HG03135 (cell line): ENCODE data around the gene DTNB.

ENCODE experiments used
- ATAC-seq: cut with Tn5 transposase; IDR thresholded peaks from one replicate; pipeline ENCODE4 v1.9.1; 2021; ENCODE audit warnings: mild to moderate bottlenecking, moderate library complexity; ENCODE audit not compliant: unreplicated experiment

DTNB gene

DNA sequence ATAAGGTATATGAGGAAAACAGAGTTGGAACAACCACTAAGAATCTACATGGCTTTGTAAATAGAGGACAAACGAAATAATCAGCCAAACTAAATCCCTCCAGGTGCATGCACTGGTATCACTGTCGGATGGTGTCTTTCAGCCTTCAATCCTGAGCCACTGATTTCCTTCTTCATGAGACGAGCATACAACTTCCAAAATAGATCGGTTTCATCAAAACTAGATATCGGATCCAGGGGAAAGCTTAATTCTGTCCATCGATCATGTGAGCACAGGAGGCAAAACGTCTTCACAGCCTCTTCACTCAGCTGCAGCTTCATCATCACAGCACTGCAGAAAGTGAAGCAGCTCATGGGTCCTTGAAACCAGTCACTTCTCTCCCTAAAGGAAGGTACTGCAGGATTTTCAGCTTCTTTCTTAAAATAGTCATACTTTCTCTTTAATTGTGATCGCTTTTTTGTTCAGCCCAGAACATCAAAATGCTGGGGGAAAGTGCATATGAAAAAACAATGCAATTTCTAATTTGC is 80.5 kb downstream of the DTNB start:
- ATAC-seq = no peak

DNA sequence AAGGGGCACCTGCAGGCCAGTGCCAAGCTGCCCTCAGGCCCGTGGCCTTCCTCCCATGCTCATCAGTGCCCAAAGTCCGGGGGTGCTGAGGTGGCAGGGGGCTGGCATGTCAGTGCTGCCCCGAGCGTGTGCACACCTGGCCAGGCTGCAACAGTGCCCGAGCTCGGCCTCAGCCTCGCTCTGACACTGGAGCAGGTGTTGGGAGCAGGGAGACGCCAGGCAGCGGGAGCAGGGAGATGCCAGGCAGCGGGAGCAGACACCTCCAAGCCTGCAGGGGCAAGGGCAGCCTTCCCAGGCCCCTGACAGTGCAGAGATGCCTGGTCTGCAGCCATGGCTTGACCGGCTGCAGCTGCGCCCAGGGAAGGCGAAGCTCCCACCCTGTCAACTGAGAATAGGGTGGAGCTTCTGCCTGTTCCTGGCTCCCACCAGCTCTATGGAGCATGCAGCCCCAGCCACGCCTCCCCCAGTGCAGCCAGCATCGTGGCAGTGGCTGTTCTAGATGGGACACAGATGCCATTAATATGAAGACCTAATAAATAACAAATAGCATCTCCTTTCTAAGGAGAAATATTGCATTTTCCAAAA is 82.4 kb downstream of the DTNB start:
- no peak for ATAC-seq

DNA sequence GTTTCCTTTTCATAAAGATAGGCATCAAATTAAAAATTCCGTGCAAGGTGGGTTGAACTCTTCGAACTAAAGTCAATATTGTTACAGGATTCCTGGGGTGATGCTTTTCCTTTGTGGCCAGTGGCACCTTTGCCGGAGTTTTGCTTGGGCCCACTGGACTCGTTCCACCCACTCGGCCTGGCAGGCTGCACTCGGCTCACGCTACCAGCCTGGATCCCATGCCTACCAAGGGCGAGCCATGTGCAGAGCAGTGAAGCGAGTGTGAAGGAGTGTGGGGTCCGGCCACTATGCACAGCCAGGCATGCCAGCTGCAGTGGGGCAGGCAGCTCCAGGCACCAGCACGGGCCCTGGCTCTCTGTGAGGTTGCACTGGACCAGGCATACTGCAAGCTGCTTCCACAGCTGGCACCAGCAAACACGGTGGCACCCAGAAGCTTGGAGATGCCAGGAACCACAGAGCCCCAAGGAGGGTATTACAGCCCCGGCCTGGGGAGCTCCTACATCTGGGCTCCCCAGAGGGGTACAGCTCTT is 83.6 kb downstream of the DTNB start:
- ATAC-seq = no peak

DNA sequence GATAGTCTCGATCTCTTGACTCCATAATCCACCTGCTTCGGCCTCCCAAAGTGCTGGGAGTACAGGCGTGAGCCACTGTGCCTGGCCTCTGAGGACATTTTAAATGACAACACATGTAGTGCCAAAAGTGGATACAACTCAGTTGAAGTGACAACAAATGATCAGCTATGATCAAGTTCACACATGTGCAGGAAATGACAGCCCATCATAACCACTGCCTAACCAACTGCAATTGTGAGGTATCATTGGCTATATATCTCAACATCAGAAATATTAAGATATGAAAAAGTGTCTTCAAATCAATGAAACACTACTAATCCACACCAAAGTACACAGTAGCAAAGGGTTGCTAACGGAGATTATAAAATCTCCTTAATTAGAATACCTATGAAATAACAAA is 84.8 kb downstream of the DTNB start:
- ATAC-seq = no peak

DNA sequence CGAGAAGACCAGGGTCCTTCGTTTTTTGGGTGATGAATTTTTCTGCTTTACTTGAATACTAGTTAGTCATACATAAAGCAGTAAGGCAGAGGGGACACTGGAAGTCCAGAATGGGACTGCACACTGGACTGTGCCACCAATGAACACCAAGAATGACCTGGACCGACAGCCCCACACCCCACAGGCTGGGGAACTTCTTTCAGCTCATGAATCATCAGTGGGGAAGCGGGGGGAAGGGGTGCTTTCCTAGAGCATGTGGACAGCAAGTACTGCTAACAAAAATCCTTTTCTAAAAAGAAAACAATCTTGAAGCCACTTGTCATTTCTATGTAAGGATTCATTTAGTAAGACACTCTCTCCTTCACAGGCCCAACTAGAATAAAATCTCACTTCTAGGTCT is 86.0 kb downstream of the DTNB start:
- no peak for ATAC-seq

DNA sequence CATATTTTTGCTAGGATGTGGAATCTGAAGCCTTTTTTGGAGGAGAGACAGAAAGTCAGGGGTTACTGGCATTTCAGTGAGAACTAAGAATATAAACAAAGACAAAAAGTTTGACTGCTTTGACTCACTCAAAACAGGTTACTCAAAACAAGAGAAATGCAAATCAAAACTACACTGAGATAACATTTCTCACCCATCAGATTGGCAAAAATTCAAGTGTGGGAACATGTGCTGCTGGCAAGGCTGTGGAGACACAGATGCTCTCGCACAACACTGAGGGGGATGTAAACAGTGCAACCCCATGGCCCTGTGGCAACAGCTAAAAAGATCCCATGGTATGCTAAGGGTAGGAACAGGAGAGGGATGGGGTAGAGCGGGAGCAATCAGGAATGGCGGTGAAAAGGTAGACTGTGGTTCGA is 86.6 kb downstream of the DTNB start:
- peak; percentile 64 for ATAC-seq

DNA sequence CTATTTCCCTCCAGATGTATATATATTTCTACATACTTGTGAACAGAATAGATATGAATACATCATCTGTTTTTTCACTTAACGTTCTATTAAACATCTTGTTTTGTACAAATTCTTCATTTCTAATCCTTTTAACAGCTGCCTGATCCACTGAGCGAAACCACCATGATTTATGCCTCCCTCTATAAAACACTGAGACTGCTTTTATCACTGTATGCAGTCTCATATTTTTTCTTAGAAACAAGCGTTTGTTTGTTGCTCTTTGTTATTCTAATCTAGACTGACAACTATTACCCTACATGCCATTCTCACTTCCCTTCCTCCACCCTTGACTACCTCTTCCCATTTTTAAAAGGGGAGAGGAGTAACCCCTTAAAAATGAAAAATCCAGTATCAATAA is 88.2 kb downstream of the DTNB start:
- no peak for ATAC-seq

DNA sequence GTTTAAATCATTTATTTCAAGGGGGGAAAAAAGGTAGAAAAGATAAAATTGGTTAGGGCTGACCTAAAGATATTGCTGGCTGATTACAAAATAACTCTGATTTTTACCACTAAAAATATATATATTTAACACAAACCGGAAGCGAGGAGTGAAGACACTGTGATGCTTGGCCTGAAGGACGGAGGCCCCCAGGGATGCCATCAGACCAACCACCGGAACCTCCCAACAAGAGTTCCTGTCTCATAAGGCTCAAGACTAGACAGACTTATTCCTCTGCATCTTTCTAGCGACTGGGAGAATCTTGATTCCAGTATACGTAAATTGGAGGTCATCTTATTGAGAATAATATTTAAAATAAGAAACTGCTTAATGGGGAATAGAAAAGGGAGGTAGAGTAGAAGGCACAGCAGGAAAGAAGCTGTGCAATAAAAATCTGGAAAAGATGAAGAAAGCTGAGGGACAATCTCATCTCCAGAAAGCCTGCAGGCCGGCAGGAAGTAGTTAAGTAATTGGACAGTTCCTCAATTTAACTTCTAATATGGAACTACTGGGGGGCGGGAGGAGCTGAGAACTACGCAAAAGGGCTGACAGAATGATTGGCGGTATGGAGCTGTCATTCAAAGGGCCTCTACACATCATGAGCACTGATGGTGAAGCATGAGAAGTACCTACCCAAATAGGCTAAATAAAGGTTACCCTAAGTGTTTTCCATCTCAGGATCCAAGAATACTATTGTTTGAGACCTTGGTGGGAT is 91.1 kb downstream of the DTNB start:
- no peak for ATAC-seq

DNA sequence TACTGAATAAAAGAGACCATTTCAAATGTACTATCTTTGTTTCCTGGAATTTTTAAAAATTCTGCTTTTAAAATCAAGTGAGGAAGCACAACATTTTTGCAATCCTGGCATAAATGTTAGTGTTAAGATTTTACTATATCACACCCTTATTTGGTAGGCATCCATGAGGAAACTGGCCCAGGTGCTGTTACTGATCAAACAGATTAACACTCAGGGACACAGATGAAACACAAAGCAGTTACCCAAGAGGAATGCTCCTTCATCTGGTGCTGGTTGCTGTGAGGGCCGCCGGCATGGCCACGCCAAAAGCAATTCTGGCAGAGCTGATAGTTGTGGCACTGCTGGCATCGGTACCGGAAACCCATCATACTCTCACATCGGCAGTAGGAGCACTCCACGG is 96.8 kb downstream of the DTNB start:
- ATAC-seq = no peak

DNA sequence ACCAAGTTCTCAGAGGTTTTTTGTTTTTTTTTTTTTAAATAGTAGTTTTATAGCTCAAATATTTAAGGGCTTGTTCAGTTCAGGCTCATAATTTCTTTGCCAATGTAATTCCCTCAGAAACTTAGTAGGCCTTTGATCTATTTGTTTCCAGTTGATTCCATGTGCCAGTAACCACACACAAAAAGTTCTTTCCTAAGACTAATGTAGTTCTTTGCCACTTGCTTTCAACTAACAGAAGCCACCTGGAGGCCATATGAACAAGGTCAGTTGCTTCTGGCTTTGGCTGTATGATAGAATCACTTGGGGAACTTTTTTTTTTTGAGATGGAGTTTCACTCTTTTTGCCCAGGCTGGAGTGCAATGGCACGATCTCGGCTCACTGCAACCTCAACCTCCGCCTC is 100.7 kb downstream of the DTNB start:
- no peak for ATAC-seq

DNA sequence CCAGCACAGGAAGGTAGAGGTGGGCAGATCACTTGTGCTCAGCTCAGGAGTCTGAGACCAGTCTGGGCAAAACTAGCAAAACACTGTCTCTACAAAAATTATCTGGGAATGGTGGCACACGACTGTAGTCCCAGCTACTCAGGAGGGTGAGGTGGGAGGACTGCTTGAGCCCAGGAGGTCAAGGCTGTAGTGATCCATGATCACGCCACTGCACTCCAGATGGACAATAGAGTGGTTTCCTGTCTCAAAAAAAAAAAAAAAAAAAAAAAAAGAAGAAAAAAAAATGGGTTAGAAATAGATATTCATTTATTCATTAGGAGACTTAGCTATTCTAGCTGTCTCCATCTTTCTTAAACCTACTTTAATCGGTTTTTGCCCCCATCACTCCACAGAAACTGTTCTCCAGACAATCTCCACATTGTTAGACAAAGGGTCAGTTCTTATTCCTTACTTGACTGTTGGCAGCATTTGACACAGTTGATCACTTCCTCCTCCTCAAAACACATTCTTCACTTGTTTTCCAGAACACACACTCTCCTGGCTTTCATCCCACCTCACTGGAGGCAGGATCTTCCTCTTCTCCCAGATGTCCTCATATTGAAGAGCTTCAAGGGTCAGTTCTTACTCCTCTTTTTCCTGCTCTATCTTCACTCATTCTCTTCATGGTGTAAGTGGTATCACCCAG is 103.1 kb downstream of the DTNB start:
- no peak for ATAC-seq

DNA sequence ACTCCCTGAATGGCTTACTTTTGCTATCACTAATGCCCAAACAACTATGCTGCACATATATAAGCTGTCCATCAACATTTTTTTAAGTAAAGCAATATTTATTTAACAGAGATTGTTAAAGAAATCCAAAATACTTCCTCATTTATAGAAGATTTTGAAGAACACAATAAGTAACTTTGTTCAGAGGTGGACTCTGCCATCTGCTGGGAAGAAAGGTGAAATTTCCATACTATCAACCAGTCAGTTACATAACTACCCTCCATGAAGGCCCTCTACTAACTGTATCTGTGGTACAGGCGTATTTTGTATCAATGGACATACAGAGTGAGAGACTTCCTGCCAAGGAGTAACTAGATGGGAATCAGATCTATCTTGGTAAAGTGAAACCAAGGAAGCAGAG is 106.0 kb downstream of the DTNB start:
- peak; percentile 64 for ATAC-seq

DNA sequence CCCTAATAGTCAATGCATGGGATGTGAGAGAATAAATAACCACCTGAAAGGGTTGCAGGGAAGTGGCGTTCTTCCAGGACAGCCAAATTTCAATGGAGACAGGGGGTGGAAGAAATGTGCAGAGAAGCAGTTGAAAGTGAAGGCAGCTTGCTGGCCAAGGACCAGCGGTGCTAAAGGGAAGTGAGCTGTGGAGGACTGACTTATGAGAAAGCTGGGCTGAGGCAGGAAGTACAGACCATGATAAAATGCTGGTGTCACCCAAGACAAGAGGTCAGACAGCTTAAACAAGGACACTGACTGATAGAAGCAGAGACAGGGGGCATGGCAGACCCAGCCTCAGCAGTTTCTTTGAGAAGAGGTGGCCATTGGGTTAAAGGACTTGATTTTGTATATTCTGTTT is 106.7 kb downstream of the DTNB start:
- ATAC-seq = peak; percentile 68

DNA sequence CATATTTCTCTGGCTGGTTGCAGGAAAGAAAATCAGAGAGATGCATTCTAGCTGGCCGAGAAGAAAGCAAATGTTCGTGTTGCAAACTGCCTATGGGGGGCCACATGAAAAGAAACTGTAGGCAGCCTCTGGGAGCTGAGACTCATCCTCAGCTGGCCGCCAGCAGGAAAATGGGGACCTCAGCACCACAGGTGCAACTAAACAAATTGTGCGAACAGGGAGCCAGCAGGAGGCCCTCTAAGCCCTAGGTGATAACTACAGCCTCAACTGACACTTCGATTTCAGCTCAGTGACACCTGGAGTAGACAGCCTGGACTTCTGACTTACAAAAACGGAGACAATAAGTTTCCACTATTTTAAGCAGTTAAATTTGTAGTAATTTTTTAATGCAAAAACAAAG is 107.3 kb downstream of the DTNB start:
- ATAC-seq = no peak

DNA sequence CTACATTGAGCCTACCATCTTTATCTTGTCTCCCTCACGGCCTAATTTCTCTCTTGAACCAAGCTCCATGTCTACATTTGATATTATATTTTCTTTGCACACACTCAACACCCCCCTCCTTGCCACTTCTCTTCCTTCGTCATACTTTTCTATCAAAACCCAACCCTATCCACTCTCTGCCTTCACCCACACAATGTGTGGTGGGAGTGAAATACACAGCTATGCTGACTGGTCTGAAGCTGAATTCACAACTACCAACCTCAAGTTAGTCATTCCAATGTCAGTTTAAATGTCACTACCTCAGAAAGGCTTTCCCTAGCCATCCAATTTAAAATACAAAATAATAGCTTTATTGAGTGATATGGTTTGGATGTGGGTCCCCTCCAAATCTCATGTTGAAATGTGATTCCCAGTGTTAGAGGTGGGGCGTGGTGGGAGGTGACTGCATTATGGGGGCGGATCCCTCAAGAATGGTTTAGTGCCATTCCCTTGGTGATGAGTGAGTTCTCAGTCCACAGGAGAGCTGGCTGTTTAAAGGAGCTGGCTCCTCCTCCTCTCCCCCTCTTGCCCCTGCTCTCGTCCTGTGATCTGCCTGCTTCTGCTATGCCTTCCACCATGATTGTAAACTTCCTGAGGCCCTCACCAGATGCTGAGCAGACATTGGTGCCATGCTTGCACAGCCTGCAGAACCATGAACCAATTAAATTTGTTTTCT is 112.1 kb downstream of the DTNB start:
- ATAC-seq = no peak

DNA sequence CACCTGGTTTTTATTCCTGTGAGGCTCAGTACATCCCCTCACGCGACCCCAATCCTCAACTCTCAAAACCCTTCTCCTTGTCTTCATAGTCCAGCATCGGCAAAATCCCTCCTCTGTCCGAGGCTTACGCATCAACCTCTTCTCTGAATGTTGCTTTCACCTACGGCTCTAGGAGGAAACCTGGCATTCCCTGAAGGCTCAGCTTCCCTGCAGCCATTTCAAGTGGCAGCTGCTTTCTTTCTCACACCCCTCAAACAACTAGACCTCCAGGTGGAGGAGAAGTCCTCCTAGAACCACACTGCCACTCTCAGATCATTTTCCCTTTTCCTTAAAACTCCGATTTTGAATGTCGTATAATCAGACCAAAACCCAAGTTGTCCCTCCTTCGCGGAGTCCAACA is 114.2 kb downstream of the DTNB start:
- ATAC-seq = no peak

DNA sequence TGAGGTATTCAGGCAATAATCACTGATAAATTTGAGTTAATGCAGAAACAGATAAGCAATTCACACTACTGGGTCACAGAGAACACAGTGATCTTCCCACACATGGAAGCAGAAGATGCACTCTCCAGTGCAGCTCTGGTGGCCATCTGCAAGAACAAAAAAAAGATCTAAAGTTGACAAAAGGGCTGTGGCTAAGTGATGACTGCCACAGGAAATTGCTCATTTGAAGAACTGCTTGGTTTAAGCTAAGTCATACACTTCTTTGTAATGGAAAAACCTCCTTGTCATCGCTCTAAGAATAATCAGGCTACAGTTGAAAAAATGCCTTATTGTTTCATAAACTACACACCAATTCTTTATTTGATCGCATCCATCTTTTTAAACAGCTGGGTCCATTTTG is 115.1 kb downstream of the DTNB start:
- peak; percentile 72 for ATAC-seq

DNA sequence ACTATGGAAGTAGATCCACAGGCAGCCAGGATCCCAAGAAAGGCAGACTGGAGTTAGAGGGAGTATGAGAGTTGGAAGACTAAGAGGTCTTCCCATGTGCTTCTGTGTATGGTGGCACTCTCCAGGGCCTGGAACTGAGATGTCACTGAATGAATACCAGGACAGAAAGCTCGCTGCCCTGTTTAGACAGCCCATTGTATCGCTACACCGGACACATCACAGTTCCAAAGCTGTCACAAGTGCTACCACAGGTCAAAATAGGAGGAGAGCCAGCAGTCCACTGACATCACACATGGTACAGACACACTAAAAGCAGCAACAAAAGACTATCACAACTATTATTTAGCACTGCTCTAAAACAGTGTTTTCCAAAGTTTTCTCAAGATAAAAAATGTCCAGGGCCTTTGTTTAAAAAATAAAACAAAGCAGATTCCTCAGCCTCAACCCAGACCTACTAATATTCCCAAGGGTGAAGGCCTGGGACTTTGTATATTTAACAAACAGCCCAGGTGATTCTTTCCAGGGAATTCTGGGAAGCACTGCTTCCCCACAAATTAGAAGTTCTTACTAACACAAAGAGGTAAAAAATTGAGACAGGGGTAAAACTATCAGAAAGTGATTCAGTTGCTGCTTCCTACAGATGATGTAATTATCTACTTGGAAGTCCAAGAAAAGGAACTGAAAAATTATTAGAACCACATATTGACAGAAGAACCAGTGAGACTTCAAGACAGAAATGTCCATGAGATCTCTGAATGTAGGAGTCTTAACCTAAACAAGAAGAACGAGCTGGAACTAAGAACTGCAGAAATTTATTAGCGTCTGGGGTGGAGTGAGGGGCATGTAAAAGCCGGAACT is 116.0 kb downstream of the DTNB start:
- peak; percentile 13 for ATAC-seq

DNA sequence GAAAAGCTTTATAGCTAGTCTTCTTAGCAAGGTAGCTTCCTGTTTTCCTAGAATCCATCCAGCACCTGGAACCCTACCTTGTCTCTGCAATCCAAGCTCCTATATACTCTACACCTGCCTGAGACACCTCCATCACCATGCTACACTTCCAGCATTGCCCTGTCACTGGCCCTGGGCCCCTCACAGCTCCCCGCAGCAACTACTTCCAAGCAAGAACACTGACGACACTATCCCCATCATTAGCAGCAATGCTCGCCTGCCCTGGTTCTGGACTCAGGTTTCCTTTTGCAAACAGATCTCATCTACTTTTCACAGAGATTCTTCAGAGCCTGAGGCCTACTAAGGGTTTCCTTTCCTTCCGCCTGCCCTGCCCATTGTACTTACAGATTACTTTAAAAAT is 121.1 kb downstream of the DTNB start:
- no peak for ATAC-seq

DNA sequence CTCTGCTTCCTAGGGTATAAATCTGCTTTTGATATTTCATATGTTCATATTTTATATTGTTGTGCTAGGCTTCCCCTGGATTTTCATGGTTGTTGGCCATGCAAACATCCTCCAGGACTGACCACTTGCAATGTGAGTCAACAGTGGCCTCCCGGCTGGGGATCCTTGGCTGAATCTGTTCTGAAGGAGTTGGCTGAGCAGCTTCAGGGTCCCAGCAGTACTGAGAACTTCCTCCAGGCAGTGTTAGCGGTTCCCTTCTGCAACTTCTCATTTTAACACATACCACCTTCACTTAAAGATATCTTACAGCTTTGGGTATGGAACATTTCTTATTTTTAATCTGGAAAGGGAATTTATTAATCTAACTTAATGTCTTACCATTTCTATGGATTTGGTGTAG is 122.1 kb downstream of the DTNB start:
- ATAC-seq = no peak
